D341Med (cell line): ENCODE measurements around the gene CIB4.

Source experiments
- DNase-seq: peaks from one replicate; pipeline ENCODE4 v3.0.0; 2012; ENCODE audit warnings: low spot score

CIB4 gene

GRCh38 chr2:26640781-26641564 lies at the start of gene CIB4:
Gene CIB4, minus strand, starts transcription at chr2:26641366. Its CDS starts 52 bp downstream, at chr2:26641314.
- DNase-seq, result no peak

- DNase-seq, result no peak
Observed at GRCh38 chr2:26687801-26688200, 46.6 kb upstream of the CIB4 start.

- no peak for DNase-seq
Observed at GRCh38 chr2:26687328-26687727, 46.2 kb upstream of the CIB4 start.

GRCh38 chr2:26685989-26686839 lies 45.0 kb upstream of the CIB4 start:
- no peak for DNase-seq

- DNase-seq, result no peak
Observed at GRCh38 chr2:26685341-26685740, 44.2 kb upstream of the CIB4 start.

- DNase-seq, result no peak
Observed at GRCh38 chr2:26683583-26683982, 42.4 kb upstream of the CIB4 start.

- no peak for DNase-seq
Observed at GRCh38 chr2:26682155-26682554, 41.0 kb upstream of the CIB4 start.

- DNase-seq, result no peak
Observed at GRCh38 chr2:26681656-26682055, 40.5 kb upstream of the CIB4 start.

- no peak for DNase-seq
Observed at GRCh38 chr2:26679867-26680266, 38.7 kb upstream of the CIB4 start.

- no peak for DNase-seq
Observed at GRCh38 chr2:26678035-26678434, 36.9 kb upstream of the CIB4 start.

- no peak for DNase-seq
Observed at GRCh38 chr2:26675651-26676255, 34.6 kb upstream of the CIB4 start.

- no peak for DNase-seq
Observed at GRCh38 chr2:26674771-26675170, 33.6 kb upstream of the CIB4 start.

GRCh38 chr2:26674002-26674751 lies 33.0 kb upstream of the CIB4 start:
- DNase-seq, result no peak

- no peak for DNase-seq
Observed at GRCh38 chr2:26672818-26673393, 31.7 kb upstream of the CIB4 start.

GRCh38 chr2:26672112-26672817 lies 31.1 kb upstream of the CIB4 start:
- no peak for DNase-seq

- DNase-seq, result no peak
Observed at GRCh38 chr2:26671691-26672090, 30.5 kb upstream of the CIB4 start.

GRCh38 chr2:26670931-26671460 lies 29.8 kb upstream of the CIB4 start:
- DNase-seq, result no peak

- DNase-seq, result no peak
Observed at GRCh38 chr2:26670171-26670570, 29.0 kb upstream of the CIB4 start.

GRCh38 chr2:26668856-26669750 lies 27.9 kb upstream of the CIB4 start:
- DNase-seq, result no peak

- no peak for DNase-seq
Observed at GRCh38 chr2:26668041-26668440, 26.9 kb upstream of the CIB4 start.
